Glutamatergic neuron (in vitro differentiated cells): ENCODE results near the gene REEP3. TPM values are rescaled to one million over a fixed set of nuclear protein-coding genes. Genes with fewer than 3 reads are reported as not detected.
A peak's percentile ranks its signal among the peaks of the same experiment; 100 is the strongest.

Experiments used
- DNase-seq: peaks from one replicate; pipeline ENCODE4 v3.0.0; 2022
- H3K27ac Mint-ChIP-seq: one replicate; pipeline ENCODE4 v1.8.0; 2020; ENCODE audit warnings: mild to moderate bottlenecking, mixed read lengths, inconsistent platforms; ENCODE audit not compliant: unreplicated experiment
- H3K27me3 Mint-ChIP-seq: one replicate; pipeline ENCODE4 v1.8.0; 2020; ENCODE audit warnings: mild to moderate bottlenecking, moderate library complexity, mixed read lengths, inconsistent platforms; ENCODE audit not compliant: unreplicated experiment
- H3K36me3 Mint-ChIP-seq: one replicate; pipeline ENCODE4 v1.8.0; 2020; ENCODE audit warnings: mild to moderate bottlenecking, mixed read lengths, inconsistent platforms; ENCODE audit not compliant: unreplicated experiment
- H3K4me1 Mint-ChIP-seq: one replicate; pipeline ENCODE4 v1.8.0; 2020; ENCODE audit warnings: mild to moderate bottlenecking, low read depth, mixed read lengths, inconsistent platforms; ENCODE audit not compliant: unreplicated experiment
- H3K4me3 Mint-ChIP-seq: one replicate; pipeline ENCODE4 v1.8.0; 2020; ENCODE audit warnings: mild to moderate bottlenecking, mixed read lengths, inconsistent platforms; ENCODE audit not compliant: unreplicated experiment
- H3K9me3 Mint-ChIP-seq: one replicate; pipeline ENCODE4 v1.8.0; 2020; ENCODE audit warnings: mild to moderate bottlenecking, moderate library complexity, mixed read lengths, inconsistent platforms; ENCODE audit not compliant: unreplicated experiment
- total RNA-seq: library from RNA; stranded (reverse); fragmentation: NEBNext Ultra II Directional; extraction: Animal tissue kit (Norgen Biotek cat#: 25700); gene quantifications from one replicate; pipeline ENCODE4 v1.2.1, GENCODE V29; 2021; ENCODE audit not compliant: unreplicated experiment
- TF ChIP-seq, protein P1 (sequence below): fragments of 200-600 bp; sonication (generic); IDR thresholded peaks from one replicate; pipeline ENCODE4 v1.5.0; 2021; ENCODE audit not compliant: partially characterized antibody, unreplicated experiment

Gene REEP3
- total RNA-seq, 1 donor from 2014 or later: 47.1 TPM

GRCh38 chr10:63480237-63480636 lies 41.0 kb upstream of the REEP3 start:
- TF ChIP-seq, protein P1, sequence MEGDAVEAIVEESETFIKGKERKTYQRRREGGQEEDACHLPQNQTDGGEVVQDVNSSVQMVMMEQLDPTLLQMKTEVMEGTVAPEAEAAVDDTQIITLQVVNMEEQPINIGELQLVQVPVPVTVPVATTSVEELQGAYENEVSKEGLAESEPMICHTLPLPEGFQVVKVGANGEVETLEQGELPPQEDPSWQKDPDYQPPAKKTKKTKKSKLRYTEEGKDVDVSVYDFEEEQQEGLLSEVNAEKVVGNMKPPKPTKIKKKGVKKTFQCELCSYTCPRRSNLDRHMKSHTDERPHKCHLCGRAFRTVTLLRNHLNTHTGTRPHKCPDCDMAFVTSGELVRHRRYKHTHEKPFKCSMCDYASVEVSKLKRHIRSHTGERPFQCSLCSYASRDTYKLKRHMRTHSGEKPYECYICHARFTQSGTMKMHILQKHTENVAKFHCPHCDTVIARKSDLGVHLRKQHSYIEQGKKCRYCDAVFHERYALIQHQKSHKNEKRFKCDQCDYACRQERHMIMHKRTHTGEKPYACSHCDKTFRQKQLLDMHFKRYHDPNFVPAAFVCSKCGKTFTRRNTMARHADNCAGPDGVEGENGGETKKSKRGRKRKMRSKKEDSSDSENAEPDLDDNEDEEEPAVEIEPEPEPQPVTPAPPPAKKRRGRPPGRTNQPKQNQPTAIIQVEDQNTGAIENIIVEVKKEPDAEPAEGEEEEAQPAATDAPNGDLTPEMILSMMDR: no peak
- Mint-ChIP-seq H3K27me3 (no peaks in the 10 kb centered on the region), H3K36me3 (no peaks in the 10 kb centered on the region), H3K27ac (no peak overlapping the region), H3K9me3 (no peaks in the 10 kb centered on the region), H3K4me1 (peaks cover 6% of the 10 kb centered on the region), H3K4me3 (no peak overlapping the region)
- no peak for DNase-seq

DNA sequence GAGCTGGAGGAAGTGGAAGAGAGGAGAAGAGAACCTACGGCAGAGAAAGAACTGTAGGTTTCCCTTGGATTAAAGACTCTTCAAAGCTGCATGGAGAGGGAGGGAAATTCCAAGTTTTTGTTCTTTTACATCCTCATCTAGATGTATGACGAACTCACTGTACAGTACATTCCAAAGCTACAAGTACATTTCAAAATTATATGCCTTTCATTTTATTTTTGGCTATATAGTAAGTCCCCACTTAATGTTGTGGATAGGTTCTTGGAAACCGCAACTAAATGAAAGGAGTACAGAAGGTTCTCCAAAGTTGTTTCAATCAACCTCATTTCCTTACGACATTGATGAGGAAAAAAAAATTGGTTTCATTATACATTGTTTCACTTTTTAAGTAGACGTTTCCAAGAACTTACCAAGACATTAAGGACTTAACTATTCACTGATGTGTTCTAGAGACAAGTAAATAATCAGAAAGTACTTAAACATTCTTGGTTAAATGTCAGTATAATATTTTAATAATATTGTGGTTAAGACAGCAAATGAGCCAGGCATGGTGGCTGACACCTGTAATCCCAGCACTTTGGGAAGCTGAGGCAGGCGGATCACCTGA lies 39.3 kb upstream of the REEP3 start:
- H3K27me3 Mint-ChIP-seq: no peaks in the 10 kb centered on the region

DNA sequence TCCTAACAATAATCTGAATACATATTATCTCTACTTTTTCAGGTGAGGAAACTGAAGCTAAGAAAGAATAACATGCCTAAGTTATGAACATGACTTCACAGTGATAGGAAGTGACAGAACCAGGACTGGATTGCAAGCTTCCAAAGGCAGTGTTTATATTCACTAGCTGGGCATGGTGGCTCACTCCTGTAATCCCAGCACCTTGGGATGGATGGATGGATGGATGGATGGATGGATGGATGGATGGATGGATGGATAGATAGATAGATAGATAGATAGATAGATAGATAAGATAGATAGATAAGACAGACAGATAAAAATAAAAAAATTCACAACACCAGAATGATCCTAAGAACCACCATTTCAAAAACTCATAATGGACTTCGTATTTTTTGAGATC lies 37.2 kb upstream of the REEP3 start:
- peaks cover 14% of the 10 kb centered on the region for H3K4me1 Mint-ChIP-seq
- DNase-seq: no peak
- no peak overlapping the region for H3K27ac Mint-ChIP-seq
- H3K9me3 Mint-ChIP-seq: peaks cover 2% of the 10 kb centered on the region
- H3K27me3 Mint-ChIP-seq: no peaks in the 10 kb centered on the region
- TF ChIP-seq, protein P1: no peak
- H3K4me3 Mint-ChIP-seq: no peak overlapping the region
- no peaks in the 10 kb centered on the region for H3K36me3 Mint-ChIP-seq

More for the DNA sequence above, 39.3 kb upstream of the REEP3 start:
- Mint-ChIP-seq H3K27ac (no peak overlapping the region), H3K4me3 (no peak overlapping the region), H3K9me3 (no peaks in the 10 kb centered on the region), H3K4me1 (peaks cover 8% of the 10 kb centered on the region), H3K36me3 (no peaks in the 10 kb centered on the region)
- TF ChIP-seq, protein P1: no peak
- DNase-seq: no peak

DNA sequence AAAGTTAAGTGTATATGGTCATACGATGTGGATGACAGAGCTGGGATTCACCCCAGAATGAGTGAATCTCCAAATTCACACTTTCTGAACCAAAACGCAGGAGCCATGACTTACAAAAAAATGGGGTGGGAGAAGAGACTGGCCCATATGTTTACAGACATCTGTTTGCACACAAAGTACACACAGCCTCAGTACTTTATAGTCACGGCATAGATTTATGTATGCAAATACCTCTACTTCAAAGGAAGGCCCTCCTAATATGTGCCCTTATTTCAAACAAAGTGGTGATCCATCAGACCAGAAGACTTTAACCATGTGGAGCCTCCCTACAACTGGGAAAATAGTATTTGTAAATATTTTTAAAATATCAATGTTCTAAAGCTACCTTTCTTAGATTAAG lies 33.2 kb upstream of the REEP3 start:
- Mint-ChIP-seq H3K9me3 (peaks cover 4% of the 10 kb centered on the region), H3K27me3 (peaks cover 3% of the 10 kb centered on the region), H3K4me1 (peaks cover 23% of the 10 kb centered on the region), H3K4me3 (no peak overlapping the region), H3K36me3 (peaks cover 4% of the 10 kb centered on the region), H3K27ac (peak overlapping the region; percentile 56)
- DNase-seq: no peak
- TF ChIP-seq, protein P1: no peak

- peaks cover 4% of the 10 kb centered on the region for H3K36me3 Mint-ChIP-seq
- no peak overlapping the region for H3K4me3 Mint-ChIP-seq
- no peak for DNase-seq
- TF ChIP-seq, protein P1: no peak
- peaks cover 21% of the 10 kb centered on the region for H3K4me1 Mint-ChIP-seq
- peaks cover 4% of the 10 kb centered on the region for H3K9me3 Mint-ChIP-seq
- H3K27ac Mint-ChIP-seq: no peak overlapping the region
- H3K27me3 Mint-ChIP-seq: peaks cover 4% of the 10 kb centered on the region
Measured at GRCh38 chr10:63489838-63490237, 31.4 kb upstream of the REEP3 start.
